Measurements from ENCODE around the gene SUSD1.

The SUSD1 gene

DNA sequence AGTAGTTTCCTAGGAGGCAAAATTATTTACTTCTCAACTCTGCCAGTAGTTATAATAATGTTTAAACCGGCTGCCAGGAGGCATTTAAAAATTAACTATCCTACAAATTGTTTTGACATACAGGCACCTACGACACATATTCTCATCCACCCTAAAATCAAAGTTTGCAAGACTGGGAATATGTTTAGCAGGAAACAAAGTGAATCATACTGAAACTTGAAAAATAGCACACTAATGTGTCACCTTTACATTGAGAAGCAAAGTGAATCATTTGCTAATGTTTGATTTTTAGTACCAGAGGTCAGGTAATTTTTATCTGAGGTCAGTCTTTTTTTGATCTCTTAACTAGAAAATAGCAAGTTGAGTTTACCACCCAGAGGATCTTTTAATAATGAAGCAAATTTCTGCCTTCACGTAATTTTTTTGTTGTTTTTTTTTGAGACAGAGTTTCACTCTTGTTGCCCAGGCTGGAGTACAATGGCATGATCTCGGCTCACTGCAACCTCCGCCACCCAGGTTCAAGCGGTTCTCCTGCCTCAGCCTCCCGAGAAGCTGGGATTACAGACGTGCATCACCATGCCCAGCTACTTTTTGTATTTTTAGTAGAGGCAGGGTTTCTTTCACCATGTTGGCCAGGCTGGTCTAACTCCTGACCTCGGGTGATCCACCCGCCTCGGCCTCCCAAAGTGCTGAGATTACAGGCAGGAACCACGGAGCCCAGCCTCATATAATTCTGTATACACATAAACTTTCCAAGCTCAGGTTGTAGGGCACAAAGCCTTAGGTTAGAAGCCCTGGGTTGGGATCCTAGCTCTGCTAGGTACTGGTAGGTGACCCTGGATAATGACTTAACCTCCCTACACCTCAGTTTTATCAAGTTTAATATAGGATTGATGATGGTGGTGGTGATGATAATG lies 154.2 kb downstream of the SUSD1 start:
- in situ Hi-C loops (cut with MboI; ENCODE audit: low sequenced_read_pairs): no loop called here

DNA sequence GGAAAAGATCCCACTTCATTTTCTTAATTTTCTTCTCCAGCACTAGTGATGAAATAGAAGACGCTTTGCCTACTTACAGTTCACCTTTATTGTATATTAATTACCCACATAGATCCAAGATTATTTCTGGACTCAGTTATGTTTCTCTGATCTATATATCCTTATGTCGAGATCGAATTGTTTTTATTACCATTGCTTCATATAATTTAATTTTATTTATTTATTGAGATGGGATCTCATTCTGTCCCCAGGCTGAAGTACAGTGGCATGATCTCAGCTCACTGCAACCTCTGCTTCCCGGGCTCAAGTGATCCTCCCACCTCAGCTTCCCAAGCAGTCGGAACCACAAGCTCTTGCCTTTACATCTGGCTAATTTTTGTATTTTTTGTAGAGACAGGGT lies 157.2 kb downstream of the SUSD1 start:
- in situ Hi-C loops (cut with MboI; ENCODE audit: low sequenced_read_pairs): no loop called here

DNA sequence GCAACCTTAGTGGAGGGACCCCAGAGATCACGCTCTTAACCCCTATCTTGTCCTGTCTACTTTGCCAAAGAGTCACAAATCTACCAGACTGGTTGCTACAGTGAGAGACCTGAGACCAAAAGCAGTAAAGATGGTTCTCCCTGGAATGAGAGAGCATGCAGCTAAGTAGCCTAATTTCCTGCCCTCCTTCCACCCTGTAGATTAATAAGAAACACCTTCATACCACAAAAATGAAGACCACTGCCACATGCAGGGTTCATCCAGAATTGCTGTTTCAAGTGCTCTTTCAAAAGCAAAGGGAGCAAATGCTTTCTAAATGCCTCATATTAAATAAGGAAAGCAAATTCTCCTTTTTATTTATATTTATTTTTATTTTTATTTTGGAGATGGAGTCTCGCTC lies 159.4 kb downstream of the SUSD1 start:
- in situ Hi-C loops (cut with MboI; ENCODE audit: low sequenced_read_pairs): no loop called here

DNA sequence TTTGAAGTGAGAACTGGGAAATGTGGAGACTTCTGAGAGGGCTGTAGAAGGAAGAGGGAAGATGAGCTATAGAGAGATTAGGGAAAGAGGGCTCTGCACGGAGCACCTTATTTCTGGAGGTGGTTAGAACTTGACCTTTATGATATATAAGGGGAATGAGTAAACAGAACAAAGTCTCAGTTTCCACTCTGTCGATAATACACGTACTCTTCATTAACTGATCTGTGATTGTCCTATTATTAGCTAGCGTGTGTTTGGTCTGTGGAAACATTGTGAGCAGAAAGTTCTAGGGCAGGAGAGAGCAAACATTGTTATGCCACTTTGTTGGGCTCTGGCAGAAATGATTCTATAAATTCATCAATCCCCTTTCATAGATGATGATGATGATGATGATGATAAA lies 159.9 kb downstream of the SUSD1 start:
- in situ Hi-C loops (cut with MboI; ENCODE audit: low sequenced_read_pairs): no loop called here

DNA sequence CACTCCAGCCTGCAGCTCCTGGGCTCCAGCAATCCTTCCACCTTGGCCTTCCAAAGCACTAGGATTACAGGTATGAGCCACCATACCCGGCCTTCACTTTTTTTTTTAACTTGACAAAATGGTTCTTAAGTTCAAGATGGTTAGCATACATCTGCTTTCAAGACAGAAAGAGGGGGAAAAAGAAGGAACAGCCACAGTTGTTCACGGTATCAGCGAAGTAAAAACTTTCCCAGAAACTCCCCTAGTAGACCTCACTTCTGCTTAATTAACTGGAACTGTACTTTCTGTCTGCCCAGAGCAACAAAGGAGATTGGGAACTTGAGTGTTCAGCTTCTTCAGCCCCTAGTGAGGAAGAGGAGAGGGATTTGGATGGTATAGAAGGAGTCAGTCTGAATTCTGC lies 161.8 kb downstream of the SUSD1 start:
- in situ Hi-C loops (cut with MboI; ENCODE audit: low sequenced_read_pairs): no loop called here

DNA sequence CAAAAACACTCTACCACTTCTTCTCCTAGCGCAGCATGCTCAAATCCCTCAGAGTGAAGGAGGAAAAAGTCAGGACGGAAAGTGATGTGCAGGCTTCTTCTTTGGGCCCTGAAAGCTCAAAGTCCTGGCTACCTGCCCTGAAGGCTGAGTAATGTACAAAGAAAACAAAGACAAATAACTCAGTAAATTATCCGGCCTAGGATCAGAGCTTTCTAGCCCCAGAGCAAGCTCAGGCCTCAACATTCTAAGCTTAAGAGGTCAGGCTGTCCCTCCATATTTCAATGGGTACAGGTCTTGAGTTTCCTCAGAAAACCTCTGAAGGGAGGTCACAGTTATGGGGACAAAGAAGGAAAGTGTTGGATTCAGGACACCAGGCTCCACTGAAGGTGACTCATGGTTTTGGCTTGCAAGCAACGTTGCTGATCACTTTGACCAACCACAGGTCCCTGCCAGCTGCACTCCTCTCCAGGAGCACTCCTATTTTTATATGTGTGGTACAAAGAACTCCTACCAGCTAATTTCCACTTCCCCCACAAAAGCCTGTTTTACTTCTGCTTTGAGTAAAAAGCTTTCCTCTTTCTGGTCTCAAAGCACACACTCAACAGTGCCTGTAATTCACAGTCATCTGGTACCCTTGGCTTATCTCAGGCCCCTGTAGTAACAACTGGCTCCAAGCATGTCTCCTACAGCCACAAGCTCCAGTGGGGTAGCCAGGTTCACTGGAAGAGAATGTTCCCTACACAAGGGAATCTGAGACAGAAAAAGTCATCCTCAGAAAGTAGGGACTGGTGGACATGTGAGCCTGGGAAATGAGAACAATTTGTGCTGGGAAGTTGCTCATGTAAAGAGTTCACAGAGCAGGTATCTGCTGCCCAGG lies 162.8 kb downstream of the SUSD1 start:
- in situ Hi-C loops (cut with MboI; ENCODE audit: low sequenced_read_pairs): no loop called here

DNA sequence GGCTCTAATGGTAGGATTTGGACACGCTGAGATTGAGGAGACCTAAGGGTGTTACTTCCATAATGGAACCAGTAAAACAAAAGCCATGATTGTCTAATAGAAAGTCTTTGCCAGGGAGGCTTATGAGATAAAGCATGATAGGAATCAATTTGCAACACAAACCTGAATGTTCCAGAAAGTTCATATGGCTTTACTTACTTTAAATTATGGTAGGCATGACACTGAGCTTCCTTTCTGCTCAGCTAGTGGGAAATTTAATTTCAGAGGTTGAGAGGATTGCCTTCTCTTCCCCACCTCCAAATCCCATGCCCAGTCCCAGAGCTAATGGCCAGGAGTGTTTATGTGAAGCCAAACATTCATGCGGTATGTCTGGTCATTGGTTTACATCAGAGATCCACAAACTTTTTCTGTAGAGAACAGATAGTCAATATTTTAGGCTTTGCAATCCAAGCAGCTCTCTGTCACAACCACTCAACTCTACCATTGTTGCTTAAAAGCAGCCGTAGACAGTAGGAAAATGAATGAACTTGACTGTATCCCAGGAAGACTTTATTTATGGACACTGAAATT lies 164.0 kb downstream of the SUSD1 start:
- in situ Hi-C loops (cut with MboI; ENCODE audit: low sequenced_read_pairs): no loop called here

DNA sequence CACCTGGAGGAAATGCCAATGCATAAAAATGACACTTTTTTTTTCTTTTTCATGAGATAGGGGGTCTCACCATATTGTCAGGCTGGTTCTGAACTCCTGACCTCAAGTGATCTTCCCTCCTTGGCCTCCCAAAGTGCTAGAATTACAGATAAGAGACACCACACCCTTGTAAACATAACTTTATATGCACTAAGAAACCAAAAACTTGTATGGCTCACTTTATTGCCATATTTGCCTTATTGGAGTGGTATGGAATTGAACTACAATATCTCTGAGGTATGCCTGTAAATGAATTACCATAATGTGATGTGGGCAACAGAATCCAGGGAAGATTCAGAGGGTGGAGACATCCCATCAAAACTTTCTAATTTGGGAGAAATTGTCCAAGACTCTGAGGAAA lies 164.6 kb downstream of the SUSD1 start:
- in situ Hi-C loops (cut with MboI; ENCODE audit: low sequenced_read_pairs): no loop called here

DNA sequence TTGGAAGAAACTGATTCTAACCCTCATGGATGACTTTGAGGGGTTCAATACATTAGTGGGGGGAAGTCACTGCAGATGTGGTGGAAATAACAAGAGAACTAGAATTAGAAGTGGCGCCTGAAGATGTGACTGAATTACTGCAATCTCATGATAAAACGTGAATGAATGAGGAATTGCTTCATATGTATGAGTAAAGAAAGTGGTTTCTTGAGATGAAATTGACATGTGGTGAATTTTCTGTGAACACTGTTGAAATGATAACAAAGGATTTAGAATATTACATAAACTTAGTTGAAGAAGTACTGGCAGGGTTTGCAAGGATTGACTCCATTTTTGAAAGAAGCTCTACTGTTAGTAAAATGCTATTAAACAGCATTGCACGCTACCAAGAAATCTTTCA lies 165.4 kb downstream of the SUSD1 start:
- in situ Hi-C loops (cut with MboI; ENCODE audit: low sequenced_read_pairs): no loop called here

DNA sequence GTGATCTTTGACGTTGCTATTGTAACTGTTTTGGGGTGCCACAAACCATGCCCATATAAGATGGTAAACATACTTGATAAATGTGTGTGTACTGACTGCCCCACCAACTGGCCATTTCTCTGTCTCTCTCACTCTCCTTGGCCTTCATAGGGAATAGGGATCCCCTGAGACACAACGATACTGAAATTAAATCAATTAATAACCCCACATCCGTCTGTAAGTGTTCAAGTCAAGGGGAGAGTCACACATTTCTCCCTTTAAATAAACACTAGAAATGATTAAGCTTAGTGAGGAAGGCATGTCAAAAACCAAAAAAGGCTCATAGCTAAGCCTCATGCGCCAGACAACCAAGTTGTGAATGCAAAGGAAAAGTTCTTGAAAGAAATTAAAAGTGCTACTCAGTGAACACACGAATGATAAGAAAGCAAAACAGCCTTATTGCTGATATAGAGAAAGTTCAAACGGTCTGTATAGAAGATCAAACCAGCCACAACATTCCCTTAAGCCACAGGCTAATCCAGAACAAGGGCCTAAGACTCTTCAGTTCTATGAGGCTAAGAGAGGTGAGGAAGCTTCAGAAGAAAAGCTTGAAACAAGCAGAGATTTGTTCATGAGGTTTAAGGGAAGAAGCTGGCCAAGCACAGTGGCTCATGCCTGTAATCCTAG lies 167.4 kb downstream of the SUSD1 start:
- in situ Hi-C loops (cut with MboI; ENCODE audit: low sequenced_read_pairs): no loop called here

DNA sequence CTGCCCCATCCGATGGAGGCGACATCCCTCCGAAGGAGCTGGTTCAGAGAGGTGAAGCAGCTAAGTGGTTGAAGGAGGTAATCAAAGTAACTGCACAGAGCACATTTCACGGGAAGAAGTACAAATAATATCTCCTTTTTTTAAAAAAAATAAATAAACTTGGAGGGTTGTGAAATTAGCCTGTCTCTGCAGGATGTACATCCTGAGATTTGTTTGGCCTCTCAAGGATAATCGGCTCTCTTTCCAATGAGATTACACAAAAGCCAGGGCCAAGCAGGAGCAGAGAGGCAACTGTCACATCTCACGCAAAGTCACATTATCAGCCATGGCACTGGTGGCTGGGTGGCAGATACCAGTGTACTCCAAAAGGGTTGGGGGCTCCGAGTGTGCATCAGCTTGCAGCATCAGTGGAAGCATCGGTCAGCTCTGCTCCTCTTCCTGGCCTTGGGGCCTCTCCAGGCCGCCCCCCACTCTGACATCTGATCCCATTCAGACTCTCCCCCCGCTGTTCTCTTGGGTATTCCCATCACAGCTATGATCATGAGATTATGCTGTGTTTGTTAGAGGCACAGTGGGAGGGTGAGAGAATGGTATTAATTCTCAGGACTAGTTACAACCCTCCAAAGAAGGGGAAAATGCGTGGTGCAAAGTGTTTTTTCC lies 168.6 kb downstream of the SUSD1 start:
- in situ Hi-C loops (cut with MboI; ENCODE audit: low sequenced_read_pairs): no loop called here

DNA sequence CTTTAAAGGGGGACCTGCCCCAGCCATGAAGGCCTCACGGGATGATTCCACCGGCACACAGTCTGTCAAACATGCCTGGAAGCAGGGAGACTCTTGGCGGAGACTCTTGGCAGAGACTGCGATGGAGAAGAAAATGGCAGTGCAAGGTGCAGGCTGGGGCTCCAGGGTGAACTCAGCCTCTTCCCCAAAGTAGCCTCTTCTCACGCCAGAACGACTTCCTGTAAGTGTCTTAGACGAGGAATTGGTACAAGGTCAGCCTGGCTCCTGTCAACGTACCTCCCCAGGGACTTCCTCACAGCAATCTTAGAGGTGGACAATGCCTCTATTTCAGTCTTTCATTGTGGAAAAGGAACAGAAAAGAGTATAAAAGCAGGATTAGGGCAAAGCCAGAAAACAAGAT lies 169.2 kb downstream of the SUSD1 start:
- in situ Hi-C loops (cut with MboI; ENCODE audit: low sequenced_read_pairs): no loop called here

DNA sequence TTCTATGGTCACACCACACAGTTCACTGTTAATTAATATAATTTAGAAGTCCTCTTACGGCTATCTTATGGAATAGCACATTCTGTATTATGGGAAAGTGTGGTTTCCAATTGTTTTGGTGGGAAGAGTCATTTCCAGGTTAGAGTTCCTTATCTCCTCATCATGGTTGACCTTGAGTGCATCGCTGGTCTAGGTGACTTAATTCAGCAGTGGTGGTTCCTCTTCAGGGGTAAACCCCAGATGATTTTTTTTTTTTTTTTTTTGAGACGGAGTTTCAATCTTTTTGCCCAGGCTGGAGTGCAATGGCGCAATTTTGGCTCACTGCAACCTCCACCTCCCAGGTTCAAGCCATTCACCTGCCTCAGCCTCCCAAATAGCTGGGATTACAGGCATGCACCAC lies 171.6 kb downstream of the SUSD1 start:
- in situ Hi-C loops (cut with MboI; ENCODE audit: low sequenced_read_pairs): no loop called here

DNA sequence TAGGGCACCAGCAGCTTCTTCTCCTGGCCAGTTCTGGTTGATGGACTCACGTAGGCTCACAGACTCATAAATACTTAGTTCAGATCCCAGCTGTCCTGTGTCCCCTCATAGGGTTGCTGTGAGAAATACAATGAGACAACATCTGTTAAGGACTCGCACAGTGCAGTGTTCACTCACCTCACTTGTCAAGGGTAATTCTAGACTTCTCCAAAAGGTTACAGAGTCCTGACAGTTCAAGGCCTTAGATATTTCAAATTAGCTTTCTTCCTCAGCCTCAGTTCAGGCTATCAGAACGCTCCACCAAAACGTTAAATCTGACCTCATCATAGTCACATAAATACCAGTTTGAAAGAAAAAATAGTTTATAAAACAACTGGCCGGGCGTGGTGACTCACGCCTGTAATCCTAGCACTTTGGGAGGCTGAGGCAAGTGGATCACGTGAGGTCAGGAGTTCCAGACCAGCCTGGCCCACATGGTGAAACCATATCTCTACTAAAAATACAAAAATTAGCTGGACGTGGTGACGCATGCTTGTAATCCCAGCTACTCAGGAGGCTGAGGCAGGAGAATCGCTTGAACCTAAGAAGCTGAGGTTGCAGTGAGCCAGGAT lies 172.1 kb downstream of the SUSD1 start:
- in situ Hi-C loops (cut with MboI; ENCODE audit: low sequenced_read_pairs): no loop called here

DNA sequence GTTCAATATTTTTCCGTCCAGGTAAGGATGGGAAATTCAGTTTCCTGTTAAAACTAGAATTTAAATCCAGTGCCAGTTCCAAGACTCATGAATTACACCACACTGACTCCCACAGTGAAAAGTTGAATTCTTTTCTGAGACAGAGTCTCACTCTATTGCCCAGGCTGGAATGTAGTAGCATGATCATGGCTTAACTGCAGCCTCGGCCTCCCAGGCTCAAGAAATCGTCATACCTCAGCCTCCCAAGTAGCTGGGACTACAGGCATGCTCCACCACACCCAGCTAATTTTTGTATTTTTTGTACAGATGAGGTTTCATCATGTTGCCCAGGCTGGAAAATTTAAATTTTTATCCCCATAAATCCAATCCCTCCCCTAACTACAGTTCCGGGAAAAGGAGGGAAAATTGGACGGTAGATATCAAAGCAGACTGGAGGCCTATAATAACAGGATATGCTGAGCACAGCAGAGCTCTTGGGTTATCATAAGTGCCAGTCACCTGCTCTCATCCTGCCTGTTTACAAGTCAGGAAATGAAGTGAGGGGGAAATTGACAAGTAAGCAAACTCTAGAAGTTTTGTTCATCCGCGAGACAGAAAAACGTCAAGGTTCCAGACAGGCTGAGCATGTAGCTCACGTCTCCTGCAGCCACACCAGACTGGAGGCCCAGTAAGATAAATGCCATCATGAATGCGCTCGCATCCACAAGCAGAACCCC lies 172.8 kb downstream of the SUSD1 start:
- in situ Hi-C loops (cut with MboI; ENCODE audit: low sequenced_read_pairs): no loop called here

DNA sequence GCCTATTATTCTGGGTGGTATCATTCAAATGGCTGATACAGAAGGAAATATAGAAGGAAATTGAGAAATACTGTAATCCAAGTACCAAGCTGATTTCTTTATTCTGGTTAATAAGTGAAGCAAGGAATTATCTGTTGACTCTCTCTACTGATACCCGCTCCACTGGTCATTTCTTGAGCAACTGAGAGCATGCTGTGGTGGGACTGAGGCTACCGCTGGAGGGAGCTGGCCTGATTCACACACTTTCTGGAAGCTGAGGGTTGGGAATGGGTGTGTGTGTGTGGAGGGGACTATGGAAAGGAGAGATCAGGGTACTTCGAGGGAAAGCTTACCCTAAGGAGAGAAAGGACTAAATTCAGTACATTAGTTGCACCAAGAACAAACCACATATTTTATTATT lies 174.4 kb downstream of the SUSD1 start:
- in situ Hi-C loops (cut with MboI; ENCODE audit: low sequenced_read_pairs): no loop called here

DNA sequence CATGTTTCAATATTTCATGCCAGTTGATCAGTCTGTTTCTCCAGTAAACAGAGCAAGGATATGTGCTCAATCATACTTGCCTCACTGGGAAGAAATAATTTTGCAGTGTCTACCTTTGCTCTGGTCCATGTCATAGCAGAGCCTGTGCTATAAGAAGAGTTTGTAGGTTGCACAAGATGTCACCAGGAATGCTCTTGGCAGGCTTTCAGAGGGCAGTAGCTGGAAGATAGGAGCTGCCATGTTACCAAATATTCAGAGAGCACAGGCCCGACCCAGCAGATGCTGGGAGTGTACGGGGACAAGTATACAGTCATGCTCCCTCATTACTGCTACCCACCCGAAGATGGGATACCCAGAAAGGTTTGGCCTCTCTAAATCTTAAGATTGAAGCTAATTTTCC lies 175.8 kb downstream of the SUSD1 start:
- in situ Hi-C loops (cut with MboI; ENCODE audit: low sequenced_read_pairs): no loop called here

DNA sequence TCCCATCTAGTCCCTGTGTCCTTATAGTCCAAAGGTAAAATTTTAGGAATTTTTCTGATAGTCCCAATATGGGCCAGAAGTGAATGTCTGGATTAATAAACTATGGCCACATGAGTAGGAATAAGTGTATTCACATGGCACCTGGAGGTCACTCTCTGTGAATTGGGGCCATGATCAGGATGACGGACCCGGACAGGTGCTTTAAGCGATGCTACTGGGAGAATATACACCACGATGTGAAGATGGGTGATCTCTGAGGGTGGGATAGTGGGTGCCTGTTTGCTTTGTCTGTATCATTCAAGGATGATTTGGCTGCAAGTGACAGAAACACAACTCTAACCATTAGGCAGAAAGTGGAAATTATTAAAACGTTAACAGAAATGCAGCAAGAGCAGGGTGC lies 177.3 kb downstream of the SUSD1 start:
- in situ Hi-C loops (cut with MboI; ENCODE audit: low sequenced_read_pairs): no loop called here

DNA sequence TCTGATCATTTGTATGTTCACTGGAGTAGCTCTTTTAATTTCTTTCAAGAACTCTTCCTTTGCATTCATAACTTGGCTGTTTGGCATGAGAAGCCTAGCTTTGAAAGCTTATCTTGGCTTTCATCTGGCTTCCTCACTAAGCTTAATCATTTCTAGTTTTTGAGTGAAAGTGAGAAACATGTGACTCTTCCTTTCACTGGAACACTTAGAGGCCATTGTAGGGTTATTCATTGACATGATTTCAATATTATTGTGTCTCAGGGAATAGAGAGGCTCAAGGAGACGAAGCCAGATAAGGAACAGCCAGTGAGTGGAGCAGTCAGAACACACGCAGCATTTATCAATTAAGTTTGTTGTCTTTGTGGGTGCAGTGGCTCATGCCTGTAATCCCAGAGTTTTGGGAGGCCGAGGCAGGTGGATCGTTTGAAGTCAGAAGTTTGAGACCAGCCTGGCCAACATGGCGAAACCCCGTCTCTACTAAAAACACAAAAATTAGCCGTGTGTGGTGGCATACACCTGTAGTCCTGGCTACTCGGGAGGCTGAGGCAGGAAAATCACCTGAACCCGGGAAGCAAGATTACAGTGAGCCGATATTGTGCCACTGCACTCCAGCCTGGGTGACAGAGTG lies 180.2 kb downstream of the SUSD1 start:
- in situ Hi-C loops (cut with MboI; ENCODE audit: low sequenced_read_pairs): no loop called here
